Activated naive CD8-positive, alpha-beta T cell treated with anti-CD3 and anti-CD28 coated beads for 36 hours (primary cell): ENCODE data around the gene RTN4R. TPM values are rescaled to one million over a fixed set of nuclear protein-coding genes. Genes with fewer than 3 reads are reported as not detected.
A peak's percentile ranks its signal among the peaks of the same experiment; 100 is the strongest.

ENCODE experiments used
- DNase-seq: peaks from one replicate; pipeline ENCODE4 v3.0.0; 2021
- H3K27ac Mint-ChIP-seq: one replicate; pipeline ENCODE4 v1.8.0; 2022; ENCODE audit warnings: mild to moderate bottlenecking, moderate library complexity, mixed read lengths
- H3K27me3 Mint-ChIP-seq: one replicate; pipeline ENCODE4 v1.8.0; 2022; ENCODE audit warnings: mild to moderate bottlenecking, mixed read lengths
- H3K36me3 Mint-ChIP-seq: one replicate; pipeline ENCODE4 v1.8.0; 2021; ENCODE audit warnings: mild to moderate bottlenecking, mixed read lengths
- H3K4me1 Mint-ChIP-seq: one replicate; pipeline ENCODE4 v1.8.0; 2021; ENCODE audit warnings: mixed read lengths
- H3K4me3 Mint-ChIP-seq: one replicate; pipeline ENCODE4 v1.8.0; 2022; ENCODE audit warnings: mild to moderate bottlenecking, moderate library complexity, mixed read lengths
- H3K9me3 Mint-ChIP-seq: one replicate; pipeline ENCODE4 v1.8.0; 2022; ENCODE audit warnings: mixed read lengths
- total RNA-seq, 2 experiments: library from RNA; stranded (reverse); gene quantifications; one replicate each; pipeline ENCODE4 v1.2.3, GENCODE V29; 2021

Gene RTN4R
- total RNA-seq, 2 experiments from 2014 or later = 3.2 to 3.5 TPM

- H3K4me1 Mint-ChIP-seq = peaks cover 33% of the 10 kb centered on the region
- no peaks in the 10 kb centered on the region for H3K36me3 Mint-ChIP-seq
- H3K9me3 Mint-ChIP-seq = no peaks in the 10 kb centered on the region
- no peak overlapping the region for H3K4me3 Mint-ChIP-seq
- H3K27me3 Mint-ChIP-seq = no peaks in the 10 kb centered on the region
- no peak for DNase-seq
- H3K27ac Mint-ChIP-seq = peak overlapping the region; percentile 29
Measured at GRCh38 chr22:20239676-20240446, 28.3 kb downstream of the RTN4R start.

DNA sequence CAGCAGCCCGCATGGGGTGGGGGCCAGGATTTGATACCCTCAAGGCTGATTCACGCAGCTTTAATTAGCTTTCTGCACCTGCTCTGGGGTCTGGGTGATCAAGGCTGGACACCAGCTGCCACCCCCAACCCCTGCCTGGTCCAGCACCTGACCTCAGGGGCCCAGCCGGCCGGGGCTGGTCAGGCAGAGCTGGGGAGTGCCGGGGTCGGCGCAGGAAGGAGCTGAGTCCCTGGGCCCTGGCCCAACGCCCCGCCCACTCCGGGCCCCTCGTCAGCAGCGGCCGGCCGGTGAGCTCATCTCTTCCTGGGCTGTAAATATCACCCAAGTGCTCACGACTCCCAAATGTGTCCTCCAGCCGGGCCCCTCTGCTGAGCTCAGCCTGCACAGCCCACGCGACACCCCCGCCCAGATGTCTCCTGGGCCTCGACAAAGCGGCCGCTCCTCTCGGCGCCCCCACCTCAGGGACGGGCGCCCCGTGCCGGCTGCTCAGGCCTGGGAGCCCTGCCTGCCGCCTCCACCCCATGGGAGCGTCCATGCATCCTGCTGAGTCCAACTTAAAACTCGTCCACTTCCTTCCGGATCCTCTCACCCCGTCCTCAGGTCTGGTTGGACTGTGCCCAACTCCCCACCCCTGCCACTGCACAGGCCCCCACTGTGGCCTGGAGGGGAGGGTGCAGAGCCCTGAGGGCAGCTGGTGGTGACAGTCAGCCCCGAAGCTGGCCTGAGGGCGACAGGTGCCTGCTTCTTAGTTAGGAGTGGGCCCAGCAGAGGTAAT lies 29.0 kb downstream of the RTN4R start:
- Mint-ChIP-seq H3K27ac (peak overlapping the region; percentile 67), H3K4me3 (peak overlapping the region; percentile 42), H3K27me3 (no peaks in the 10 kb centered on the region), H3K9me3 (no peaks in the 10 kb centered on the region), H3K4me1 (peaks cover 28% of the 10 kb centered on the region), H3K36me3 (no peaks in the 10 kb centered on the region)
- peak; percentile 54 for DNase-seq

- Mint-ChIP-seq H3K27me3 (no peaks in the 10 kb centered on the region), H3K4me3 (peak overlapping the region; percentile 34), H3K36me3 (no peaks in the 10 kb centered on the region), H3K27ac (peak overlapping the region; percentile 67), H3K4me1 (peaks cover 22% of the 10 kb centered on the region), H3K9me3 (no peaks in the 10 kb centered on the region)
- DNase-seq = peak; percentile 72
Measured at GRCh38 chr22:20238536-20238900, 29.6 kb downstream of the RTN4R start.

DNA sequence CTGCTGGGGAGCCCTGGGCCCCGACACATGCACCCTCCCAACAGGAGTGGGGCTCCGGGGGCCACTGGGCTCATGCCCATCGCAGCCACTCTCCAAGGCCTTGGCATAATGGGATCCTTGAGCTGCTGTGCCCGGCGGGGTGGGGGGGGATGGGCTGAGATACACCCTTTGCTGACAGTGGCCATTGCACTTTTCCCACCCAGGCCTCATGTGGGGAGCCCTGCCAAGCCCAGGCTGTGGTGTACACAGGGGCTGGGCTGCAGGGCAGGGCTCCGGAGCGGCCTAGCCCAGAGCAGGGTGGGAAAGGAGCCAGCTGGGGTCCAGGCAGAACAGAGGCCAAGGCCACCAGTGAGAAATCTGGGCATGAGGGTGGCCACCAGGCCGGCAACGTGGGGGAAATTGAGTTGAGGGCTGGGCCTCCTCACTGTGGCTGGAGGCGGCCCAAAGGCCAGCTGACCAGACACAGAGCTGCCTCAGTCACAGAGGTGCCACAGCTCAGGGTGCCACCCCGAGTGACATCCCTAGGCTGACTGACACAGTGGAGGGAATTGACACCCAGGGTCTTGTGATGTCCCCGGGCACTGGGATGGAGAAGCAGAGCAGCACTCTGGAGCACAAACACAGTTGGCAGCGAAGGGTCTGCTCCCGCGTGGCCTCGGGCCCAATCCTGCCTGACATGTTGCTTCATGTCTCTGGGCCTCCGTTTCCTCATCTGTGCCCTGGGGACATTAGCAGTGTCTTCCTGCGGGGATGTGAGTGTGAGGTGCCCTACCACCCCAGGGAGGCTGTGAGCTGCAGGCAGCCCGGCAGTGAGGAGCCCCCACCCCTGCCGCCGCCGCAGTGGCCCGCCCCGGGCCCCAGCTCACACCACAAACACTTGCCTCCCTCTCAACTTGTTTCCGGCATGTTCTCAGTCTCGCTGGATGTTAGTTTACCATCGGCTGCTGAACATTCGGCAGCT lies 30.4 kb downstream of the RTN4R start:
- Mint-ChIP-seq H3K27me3 (no peaks in the 10 kb centered on the region), H3K36me3 (no peaks in the 10 kb centered on the region), H3K27ac (peak overlapping the region; percentile 67), H3K9me3 (no peaks in the 10 kb centered on the region), H3K4me1 (peaks cover 14% of the 10 kb centered on the region), H3K4me3 (peak overlapping the region; percentile 14)
- peak; percentile 36 for DNase-seq

DNA sequence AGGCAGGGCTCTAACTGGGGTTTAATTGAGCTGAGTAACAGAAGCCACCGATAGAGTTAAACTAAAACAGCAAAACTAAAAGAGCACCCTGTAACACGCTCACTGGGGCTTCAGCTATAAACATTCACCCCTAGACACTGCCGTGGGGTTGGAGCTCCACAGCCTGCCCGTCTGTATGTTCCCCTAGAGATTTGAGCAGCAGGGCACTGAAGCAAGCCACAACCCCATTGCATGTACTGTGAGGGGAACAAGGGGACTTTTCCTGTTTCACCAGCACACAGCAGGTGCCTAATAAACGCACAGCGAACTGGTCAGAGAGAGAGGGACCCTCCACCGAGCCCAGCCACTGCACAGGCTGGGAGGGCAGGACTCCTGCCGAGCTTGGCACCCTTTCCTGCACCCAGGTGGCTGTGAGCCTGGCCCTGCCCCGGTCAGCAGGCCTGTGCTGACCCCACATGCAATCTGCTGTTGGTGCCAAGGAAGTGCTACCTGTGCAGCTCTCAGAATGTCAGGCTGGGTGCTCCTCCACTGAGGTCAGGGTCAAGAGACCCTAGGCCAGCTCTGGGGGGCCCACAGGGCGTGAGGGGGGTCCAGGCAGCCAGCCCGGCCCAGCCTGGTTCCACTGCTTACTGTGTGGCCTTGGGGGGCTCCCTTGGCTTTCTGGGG lies 31.9 kb downstream of the RTN4R start:
- H3K36me3 Mint-ChIP-seq = no peaks in the 10 kb centered on the region
- no peak for DNase-seq
- peaks cover 10% of the 10 kb centered on the region for H3K4me1 Mint-ChIP-seq
- H3K9me3 Mint-ChIP-seq = no peaks in the 10 kb centered on the region
- no peak overlapping the region for H3K27ac Mint-ChIP-seq
- no peaks in the 10 kb centered on the region for H3K27me3 Mint-ChIP-seq
- no peak overlapping the region for H3K4me3 Mint-ChIP-seq

DNA sequence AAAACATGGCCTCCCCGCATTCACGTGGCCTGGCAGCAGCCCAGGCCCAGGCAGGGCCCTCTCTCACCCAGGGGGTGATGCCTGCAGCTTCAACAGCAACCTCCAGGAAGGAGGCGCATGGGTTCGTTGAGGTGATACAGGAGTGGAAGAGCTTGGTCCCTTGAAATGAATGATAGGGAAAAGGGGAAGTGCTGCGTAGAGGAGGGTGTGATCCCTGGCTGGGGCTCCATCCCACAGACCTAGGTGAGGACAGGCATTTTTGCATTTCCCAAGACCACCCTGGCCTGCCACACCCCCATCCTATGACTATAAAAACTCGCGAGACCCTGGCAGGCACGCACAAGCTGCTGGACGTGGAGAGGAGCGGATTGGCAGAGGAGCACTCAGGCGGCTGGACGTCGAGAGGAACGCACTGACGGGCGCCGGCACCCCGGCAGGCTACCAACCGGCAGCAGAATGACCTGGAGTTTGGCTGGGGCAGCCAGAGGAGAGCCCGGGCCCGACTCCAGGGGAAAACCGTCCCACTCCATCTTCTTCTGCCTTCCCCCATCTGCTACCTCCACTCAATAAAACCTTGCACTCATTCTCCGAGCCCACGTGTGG lies 32.6 kb downstream of the RTN4R start:
- no peak for DNase-seq
- H3K9me3 Mint-ChIP-seq = no peaks in the 10 kb centered on the region
- H3K36me3 Mint-ChIP-seq = no peaks in the 10 kb centered on the region
- no peak overlapping the region for H3K4me3 Mint-ChIP-seq
- H3K27me3 Mint-ChIP-seq = no peaks in the 10 kb centered on the region
- peaks cover 8% of the 10 kb centered on the region for H3K4me1 Mint-ChIP-seq
- H3K27ac Mint-ChIP-seq = no peak overlapping the region

DNA sequence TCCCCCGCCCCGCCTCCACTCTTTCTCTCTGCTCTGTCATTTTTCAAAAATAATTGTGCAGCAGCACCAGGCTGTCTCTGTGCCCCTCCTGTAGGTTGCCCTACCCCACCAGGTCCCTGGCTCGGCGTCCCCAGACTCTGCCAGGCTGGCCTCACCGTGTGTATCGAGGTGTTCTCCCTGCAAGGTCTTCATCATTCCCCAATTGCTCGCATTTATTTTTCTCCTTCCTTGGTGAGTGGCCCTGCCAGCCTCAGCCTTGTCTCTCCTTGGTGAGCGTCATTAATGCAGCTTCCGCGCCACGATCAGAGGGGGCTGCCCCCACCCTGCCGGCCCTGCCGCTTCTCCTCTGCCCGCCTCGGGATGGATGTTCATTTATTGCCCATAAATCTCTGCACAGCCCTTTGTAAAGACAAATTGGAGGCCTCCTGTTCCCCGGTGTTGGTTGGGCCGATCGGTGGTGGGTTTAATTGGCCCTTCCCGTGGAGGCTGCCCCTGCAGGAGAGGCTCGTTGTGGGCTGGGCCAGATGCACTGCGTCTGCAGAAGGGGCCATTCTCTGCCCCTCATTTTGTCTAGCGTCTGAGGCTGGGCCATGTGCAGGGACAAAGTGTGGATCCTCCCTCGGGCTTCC lies 33.2 kb downstream of the RTN4R start:
- no peaks in the 10 kb centered on the region for H3K27me3 Mint-ChIP-seq
- H3K9me3 Mint-ChIP-seq = no peaks in the 10 kb centered on the region
- DNase-seq = no peak
- no peaks in the 10 kb centered on the region for H3K36me3 Mint-ChIP-seq
- H3K4me3 Mint-ChIP-seq = no peak overlapping the region
- H3K27ac Mint-ChIP-seq = no peak overlapping the region
- H3K4me1 Mint-ChIP-seq = peaks cover 8% of the 10 kb centered on the region

- Mint-ChIP-seq H3K27ac (no peak overlapping the region), H3K36me3 (no peaks in the 10 kb centered on the region), H3K9me3 (no peaks in the 10 kb centered on the region)
Measured at GRCh38 chr22:20234314-20234682, 33.8 kb downstream of the RTN4R start.

DNA sequence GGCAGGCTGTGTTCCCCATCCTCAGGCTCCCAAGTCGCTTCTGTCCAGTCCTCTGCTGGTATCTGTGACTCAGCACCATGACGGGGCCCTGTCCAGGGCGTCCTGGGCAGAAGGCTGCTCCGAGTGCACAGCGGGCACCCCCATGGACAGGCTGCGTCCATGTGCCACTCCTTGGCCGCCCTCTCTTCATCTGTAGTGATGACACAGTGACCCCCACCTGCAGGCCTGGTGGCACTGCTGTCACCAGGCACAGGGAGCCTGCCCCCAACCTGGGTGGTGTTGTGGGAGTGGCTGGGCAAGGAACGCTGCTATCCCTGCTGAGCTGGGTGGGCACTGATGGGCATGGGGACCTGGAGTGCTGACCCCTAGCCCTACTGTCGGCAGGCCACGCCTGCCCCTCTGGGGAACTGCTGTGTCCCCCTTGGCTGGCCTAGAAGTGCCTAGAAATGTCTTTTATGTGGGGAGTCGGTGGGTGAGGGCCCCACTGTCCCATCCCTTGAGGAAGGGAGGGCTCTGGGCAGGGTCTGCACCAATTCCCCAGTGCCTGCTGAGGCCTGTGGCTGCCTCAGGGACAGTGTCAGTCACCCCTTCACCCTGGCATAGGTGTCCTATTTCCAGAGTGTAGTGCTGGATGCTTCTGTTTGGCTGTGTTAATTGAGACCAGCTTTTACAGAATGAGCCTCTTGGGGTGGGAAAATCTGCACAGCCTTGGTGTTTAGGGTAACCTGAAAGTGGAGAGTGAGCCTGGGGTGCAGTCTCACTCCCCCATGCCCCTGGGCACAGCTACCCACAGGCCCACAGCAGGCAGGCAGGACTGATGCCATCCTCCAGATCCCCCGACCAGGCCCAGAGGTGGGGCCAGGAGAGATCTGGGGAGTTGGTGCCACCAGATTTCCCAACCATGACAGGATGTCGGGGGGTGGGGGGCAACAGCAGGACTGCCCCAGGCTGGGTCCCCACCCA lies 34.5 kb downstream of the RTN4R start:
- DNase-seq = no peak
- Mint-ChIP-seq H3K27me3 (no peaks in the 10 kb centered on the region), H3K9me3 (no peaks in the 10 kb centered on the region), H3K36me3 (no peaks in the 10 kb centered on the region), H3K27ac (no peak overlapping the region), H3K4me1 (peaks cover 4% of the 10 kb centered on the region), H3K4me3 (no peak overlapping the region)

More at GRCh38 chr22:20234314-20234682, 33.8 kb downstream of the RTN4R start:
- Mint-ChIP-seq H3K4me3 (no peak overlapping the region), H3K27me3 (no peaks in the 10 kb centered on the region), H3K4me1 (peaks cover 7% of the 10 kb centered on the region)
- no peak for DNase-seq

DNA sequence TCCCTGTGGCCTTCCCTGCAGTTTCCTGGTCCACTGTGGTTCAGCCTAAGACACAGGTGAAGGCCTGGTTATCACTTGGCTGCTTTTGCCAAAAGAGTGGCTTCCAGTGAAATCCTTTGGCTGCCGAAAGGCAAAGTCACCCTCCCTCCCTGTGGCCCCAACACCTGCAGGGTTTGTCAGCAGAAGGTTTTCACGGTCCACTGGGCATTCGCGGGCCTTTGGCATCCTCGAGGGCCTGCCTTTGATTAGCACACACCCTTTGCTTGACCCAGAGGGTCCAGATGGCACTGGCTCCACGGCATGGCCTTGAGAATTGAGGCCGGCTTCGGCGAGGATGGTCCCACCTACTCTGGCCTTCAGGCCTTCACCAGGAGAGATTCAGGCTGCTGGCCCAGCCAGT lies 35.3 kb downstream of the RTN4R start:
- no peaks in the 10 kb centered on the region for H3K36me3 Mint-ChIP-seq
- no peak for DNase-seq
- no peaks in the 10 kb centered on the region for H3K9me3 Mint-ChIP-seq
- peaks cover 3% of the 10 kb centered on the region for H3K4me1 Mint-ChIP-seq
- no peaks in the 10 kb centered on the region for H3K27me3 Mint-ChIP-seq
- H3K27ac Mint-ChIP-seq = no peak overlapping the region
- H3K4me3 Mint-ChIP-seq = no peak overlapping the region

DNA sequence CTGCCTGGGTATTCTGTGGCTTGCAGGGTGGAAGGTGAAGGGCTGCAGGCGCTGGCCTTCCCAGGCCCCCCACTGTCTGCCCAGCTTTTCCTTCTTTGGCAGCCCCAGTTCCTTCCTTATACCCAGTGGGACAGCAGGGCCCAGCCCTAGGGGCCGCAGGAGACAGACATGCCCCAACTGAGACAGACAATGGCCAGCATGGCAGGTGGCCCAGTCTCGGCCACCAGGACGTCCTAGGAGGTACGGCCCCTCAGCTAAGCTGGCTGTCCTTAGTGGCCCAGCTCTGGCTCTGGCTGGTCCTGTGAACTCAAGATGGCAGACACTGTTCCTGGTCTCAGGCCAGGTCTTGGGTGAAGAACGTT lies 35.9 kb downstream of the RTN4R start:
- peaks cover 2% of the 10 kb centered on the region for H3K4me1 Mint-ChIP-seq
- H3K27me3 Mint-ChIP-seq = no peaks in the 10 kb centered on the region
- H3K27ac Mint-ChIP-seq = no peak overlapping the region
- DNase-seq = no peak
- H3K36me3 Mint-ChIP-seq = no peaks in the 10 kb centered on the region
- no peaks in the 10 kb centered on the region for H3K9me3 Mint-ChIP-seq
- no peak overlapping the region for H3K4me3 Mint-ChIP-seq

DNA sequence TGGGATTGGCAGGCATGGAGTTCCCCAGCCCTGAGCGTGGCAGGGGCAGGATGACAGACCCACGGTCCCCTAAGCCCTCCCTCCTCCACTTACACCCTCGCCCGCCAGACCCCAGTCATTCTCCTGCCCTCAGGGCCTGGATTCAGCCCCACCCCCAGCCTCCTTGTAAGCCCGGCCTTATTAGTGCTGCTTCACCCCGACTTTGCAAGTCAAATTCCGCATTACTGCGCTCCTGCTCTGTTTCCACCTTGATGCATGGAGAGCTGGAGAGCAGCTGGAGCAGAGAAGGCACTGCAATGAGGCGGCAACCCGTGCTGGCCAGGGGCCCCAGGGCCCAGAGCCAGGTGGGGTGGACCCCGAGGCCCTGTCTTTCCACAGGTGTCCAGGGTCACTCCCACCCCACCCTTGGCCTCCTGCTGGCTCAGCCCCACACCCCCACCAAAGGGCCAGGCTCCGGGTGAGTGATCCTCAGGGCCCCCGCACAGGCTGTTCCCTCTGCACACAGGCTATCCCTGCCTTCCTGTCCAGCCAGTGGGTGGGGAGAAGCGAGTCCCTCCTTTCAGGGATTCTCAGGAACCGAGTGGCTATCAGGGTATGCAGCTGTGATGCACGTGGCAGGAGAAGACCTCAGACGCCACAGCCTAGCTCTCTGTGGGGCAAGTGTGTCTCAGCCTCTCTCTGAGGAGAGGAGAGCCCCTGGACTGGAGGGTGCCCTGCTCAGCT lies 36.4 kb downstream of the RTN4R start:
- H3K27ac Mint-ChIP-seq = no peak overlapping the region
- no peak for DNase-seq
- H3K4me1 Mint-ChIP-seq = peaks cover 2% of the 10 kb centered on the region
- H3K36me3 Mint-ChIP-seq = no peaks in the 10 kb centered on the region
- H3K9me3 Mint-ChIP-seq = no peaks in the 10 kb centered on the region
- no peak overlapping the region for H3K4me3 Mint-ChIP-seq
- H3K27me3 Mint-ChIP-seq = no peaks in the 10 kb centered on the region
